GM23338 (cell line): ENCODE data around the gene SLC4A7.

Source experiments
- EZH2 ChIP-seq: fragments of 200-600 bp; sonication (generic); IDR thresholded peaks from one replicate; pipeline ENCODE4 v1.8.0; 2017; ENCODE audit warnings: antibody characterized with exemption, mild to moderate bottlenecking, low read depth; ENCODE audit not compliant: unreplicated experiment
- EZH2phosphoT487 ChIP-seq: fragments of 200-600 bp; sonication (generic); IDR thresholded peaks from one replicate; pipeline ENCODE4 v1.8.1; 2018; ENCODE audit warnings: antibody characterized with exemption; ENCODE audit not compliant: unreplicated experiment
- JUNB ChIP-seq: IDR thresholded peaks from one replicate; pipeline ENCODE4 v1.6.1; 2016; ENCODE audit warnings: antibody characterized with exemption; ENCODE audit not compliant: unreplicated experiment
- POLR2AphosphoS5 ChIP-seq: IDR thresholded peaks from 2 replicates; pipeline ENCODE4 v1.6.1; 2016; ENCODE audit warnings: antibody characterized with exemption, low read depth
- STAT1 ChIP-seq: IDR thresholded peaks from one replicate; pipeline ENCODE4 v1.6.1; 2016; ENCODE audit warnings: antibody characterized with exemption; ENCODE audit not compliant: unreplicated experiment
- TF ChIP-seq, protein P1 (sequence below), 2 experiments: fragments of 200-600 bp in 1 of 2; sonication (generic) in 1 of 2; conservative IDR thresholded peaks; 2 replicates each; pipeline versions ENCODE4 v1.5.1 to v1.6.1; 2016 to 2017; ENCODE audit warnings: antibody characterized with exemption in 2 of 2, low read depth in 2 of 2, mild to moderate bottlenecking in 2 of 2, moderate library complexity in 1 of 2
- TF ChIP-seq, protein P2 (sequence below): IDR thresholded peaks from one replicate; pipeline ENCODE4 v1.6.1; 2018; ENCODE audit warnings: antibody characterized with exemption; ENCODE audit not compliant: unreplicated experiment
- TF ChIP-seq, protein P3 (sequence below): IDR thresholded peaks from 2 replicates; pipeline ENCODE4 v1.6.1; 2016; ENCODE audit warnings: antibody characterized with exemption

DNA sequence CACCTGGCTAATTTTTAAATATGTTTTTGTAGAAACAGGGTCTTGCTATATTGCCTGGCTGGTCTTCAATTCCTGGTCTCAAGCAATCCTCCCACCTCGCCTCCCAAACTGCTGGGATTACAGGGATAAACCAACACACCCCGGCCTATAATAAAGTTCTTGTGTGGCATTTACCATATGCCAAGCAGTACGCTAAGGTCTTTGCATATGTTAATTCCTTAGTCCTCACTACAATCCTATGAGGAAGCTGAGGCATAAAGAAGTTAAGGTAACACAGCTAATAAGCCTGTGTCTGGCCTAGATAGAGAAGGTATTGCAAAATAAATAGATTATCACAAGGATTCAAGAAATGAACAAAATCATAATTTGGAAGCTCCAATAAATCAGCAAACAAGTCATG, 17.6 kb upstream of the SLC4A7 start:
- TF ChIP-seq, protein P1, sequence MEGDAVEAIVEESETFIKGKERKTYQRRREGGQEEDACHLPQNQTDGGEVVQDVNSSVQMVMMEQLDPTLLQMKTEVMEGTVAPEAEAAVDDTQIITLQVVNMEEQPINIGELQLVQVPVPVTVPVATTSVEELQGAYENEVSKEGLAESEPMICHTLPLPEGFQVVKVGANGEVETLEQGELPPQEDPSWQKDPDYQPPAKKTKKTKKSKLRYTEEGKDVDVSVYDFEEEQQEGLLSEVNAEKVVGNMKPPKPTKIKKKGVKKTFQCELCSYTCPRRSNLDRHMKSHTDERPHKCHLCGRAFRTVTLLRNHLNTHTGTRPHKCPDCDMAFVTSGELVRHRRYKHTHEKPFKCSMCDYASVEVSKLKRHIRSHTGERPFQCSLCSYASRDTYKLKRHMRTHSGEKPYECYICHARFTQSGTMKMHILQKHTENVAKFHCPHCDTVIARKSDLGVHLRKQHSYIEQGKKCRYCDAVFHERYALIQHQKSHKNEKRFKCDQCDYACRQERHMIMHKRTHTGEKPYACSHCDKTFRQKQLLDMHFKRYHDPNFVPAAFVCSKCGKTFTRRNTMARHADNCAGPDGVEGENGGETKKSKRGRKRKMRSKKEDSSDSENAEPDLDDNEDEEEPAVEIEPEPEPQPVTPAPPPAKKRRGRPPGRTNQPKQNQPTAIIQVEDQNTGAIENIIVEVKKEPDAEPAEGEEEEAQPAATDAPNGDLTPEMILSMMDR (conservative IDR thresholded peaks at IDR 0.05; ENCODE audit: low read depth in 2 of 2) = no peak
- TF ChIP-seq POLR2AphosphoS5 (no peak), EZH2phosphoT487 (no peak), STAT1 (no peak), EZH2 (no peak), JUNB (no peak)
- TF ChIP-seq, protein P2, sequence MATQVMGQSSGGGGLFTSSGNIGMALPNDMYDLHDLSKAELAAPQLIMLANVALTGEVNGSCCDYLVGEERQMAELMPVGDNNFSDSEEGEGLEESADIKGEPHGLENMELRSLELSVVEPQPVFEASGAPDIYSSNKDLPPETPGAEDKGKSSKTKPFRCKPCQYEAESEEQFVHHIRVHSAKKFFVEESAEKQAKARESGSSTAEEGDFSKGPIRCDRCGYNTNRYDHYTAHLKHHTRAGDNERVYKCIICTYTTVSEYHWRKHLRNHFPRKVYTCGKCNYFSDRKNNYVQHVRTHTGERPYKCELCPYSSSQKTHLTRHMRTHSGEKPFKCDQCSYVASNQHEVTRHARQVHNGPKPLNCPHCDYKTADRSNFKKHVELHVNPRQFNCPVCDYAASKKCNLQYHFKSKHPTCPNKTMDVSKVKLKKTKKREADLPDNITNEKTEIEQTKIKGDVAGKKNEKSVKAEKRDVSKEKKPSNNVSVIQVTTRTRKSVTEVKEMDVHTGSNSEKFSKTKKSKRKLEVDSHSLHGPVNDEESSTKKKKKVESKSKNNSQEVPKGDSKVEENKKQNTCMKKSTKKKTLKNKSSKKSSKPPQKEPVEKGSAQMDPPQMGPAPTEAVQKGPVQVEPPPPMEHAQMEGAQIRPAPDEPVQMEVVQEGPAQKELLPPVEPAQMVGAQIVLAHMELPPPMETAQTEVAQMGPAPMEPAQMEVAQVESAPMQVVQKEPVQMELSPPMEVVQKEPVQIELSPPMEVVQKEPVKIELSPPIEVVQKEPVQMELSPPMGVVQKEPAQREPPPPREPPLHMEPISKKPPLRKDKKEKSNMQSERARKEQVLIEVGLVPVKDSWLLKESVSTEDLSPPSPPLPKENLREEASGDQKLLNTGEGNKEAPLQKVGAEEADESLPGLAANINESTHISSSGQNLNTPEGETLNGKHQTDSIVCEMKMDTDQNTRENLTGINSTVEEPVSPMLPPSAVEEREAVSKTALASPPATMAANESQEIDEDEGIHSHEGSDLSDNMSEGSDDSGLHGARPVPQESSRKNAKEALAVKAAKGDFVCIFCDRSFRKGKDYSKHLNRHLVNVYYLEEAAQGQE = no peak
- TF ChIP-seq, protein P3, sequence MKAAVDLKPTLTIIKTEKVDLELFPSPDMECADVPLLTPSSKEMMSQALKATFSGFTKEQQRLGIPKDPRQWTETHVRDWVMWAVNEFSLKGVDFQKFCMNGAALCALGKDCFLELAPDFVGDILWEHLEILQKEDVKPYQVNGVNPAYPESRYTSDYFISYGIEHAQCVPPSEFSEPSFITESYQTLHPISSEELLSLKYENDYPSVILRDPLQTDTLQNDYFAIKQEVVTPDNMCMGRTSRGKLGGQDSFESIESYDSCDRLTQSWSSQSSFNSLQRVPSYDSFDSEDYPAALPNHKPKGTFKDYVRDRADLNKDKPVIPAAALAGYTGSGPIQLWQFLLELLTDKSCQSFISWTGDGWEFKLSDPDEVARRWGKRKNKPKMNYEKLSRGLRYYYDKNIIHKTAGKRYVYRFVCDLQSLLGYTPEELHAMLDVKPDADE = no peak
